Uterus (tissue), 2 donors: ENCODE results near the gene CHST10.

Source experiments
- CTCF ChIP-seq, 4 experiments: fragments of 200-600 bp in 2 of 4; fragments of 450-650 bp in 2 of 4; sonication (generic) in 2 of 4; IDR thresholded peaks; one replicate each; pipeline ENCODE4 v1.5.1; 2016 to 2019; ENCODE audit warnings: antibody characterized with exemption in 4 of 4, mild to moderate bottlenecking in 2 of 4, moderate library complexity in 1 of 4
- POLR2A ChIP-seq, 2 donors: fragments of 450-650 bp; IDR thresholded peaks; one replicate each; pipeline ENCODE4 v1.6.1; 2016; ENCODE audit warnings: antibody characterized with exemption in 2 of 2, mild to moderate bottlenecking in 1 of 2, moderate library complexity in 1 of 2

- TF ChIP-seq POLR2A (IDR thresholded peaks at IDR 0.05) (no peak), CTCF (IDR thresholded peaks at IDR 0.05) (no peak)
Observed at GRCh38 chr2:100399714-100400113, 17.8 kb downstream of the CHST10 start.
